B cell (primary cell): ENCODE data around the gene ERC2. TPM values are rescaled to one million over a fixed set of nuclear protein-coding genes. Genes with fewer than 3 reads are reported as not detected.

Experiments used
- ATAC-seq: fragments of 200-7000 bp; cut with Tn5 transposase; one replicate; pipeline ENCODE4 v1.10.0; 2021; ENCODE audit warnings: low read depth, mild to moderate bottlenecking, moderate number of reproducible peaks, moderate library complexity
- CTCF ChIA-PET: fragments of 350-600 bp; sonication (Branson Sonifier 250); formaldehyde crosslinking; loops from one replicate; lab custom pipeline; 2021; ENCODE audit warnings: antibody characterized with exemption, inconsistent platforms; lab: Charles Lee
- POLR2A ChIA-PET: fragments of 350-600 bp; sonication (Branson Sonifier 250); formaldehyde crosslinking; loops from one replicate; lab custom pipeline; 2021; ENCODE audit warnings: antibody characterized with exemption; lab: Charles Lee
- DNase-seq: peaks from one replicate; pipeline ENCODE4 v3.0.0; 2013
- H2AFZ ChIP-seq: 2 replicates; pipeline ENCODE4 v1.6.1; 2012; ENCODE audit warnings: mild to moderate bottlenecking, low read depth, low read length; ENCODE audit not compliant: insufficient read depth, poor library complexity, severe bottlenecking
- H3K27ac ChIP-seq, 2 donors: 1 replicate in 1 of 2; 2 replicates in 1 of 2; pipeline ENCODE4 v1.5.1; 2012 to 2013; ENCODE audit warnings: low read length in 2 of 2, mild to moderate bottlenecking in 2 of 2, moderate library complexity in 1 of 2
- H3K27me3 ChIP-seq, 4 experiments: fragments of 200-600 bp in 1 of 4; sonication (generic) in 1 of 4; replicated peaks in 1 of 4; 1 replicate in 2 of 4; 2 replicates in 2 of 4; pipeline versions ENCODE4 v1.6.1 to v1.7.0; 2013 to 2016; ENCODE audit warnings: low read length in 3 of 4, mild to moderate bottlenecking in 2 of 4, mixed read lengths in 1 of 4, moderate library complexity in 1 of 4; ENCODE audit not compliant: insufficient read depth in 4 of 4, control insufficient read depth in 3 of 4; ENCODE audit errors: control extremely low read depth in 1 of 4
- H3K36me3 ChIP-seq, 2 experiments: replicated peaks in 1 of 2; 1 replicate in 1 of 2; 2 replicates in 1 of 2; pipeline versions ENCODE4 v1.6.1 to v1.7.1; 2013; ENCODE audit warnings: low read length in 1 of 2; ENCODE audit not compliant: insufficient read depth in 2 of 2, control insufficient read depth in 1 of 2; ENCODE audit errors: control extremely low read depth in 1 of 2, extremely low read depth in 1 of 2
- H3K4me1 ChIP-seq, 2 donors: fragments of 200-600 bp in 1 of 2; sonication (generic) in 1 of 2; 1 replicate in 1 of 2; 2 replicates in 1 of 2; pipeline versions ENCODE4 v1.5.1 to v1.6.1; 2013 to 2017; ENCODE audit warnings: low read length in 2 of 2; ENCODE audit not compliant: control insufficient read depth in 2 of 2, insufficient read depth in 2 of 2
- H3K4me2 ChIP-seq: replicated peaks from 2 replicates; pipeline ENCODE3; 2012; ENCODE audit warnings: mild to moderate bottlenecking, low read depth, low read length; ENCODE audit not compliant: poor library complexity, severe bottlenecking
- H3K4me3 ChIP-seq, 5 experiments: fragments of 200-600 bp in 1 of 5; sonication (generic) in 1 of 5; 1 replicate in 3 of 5; 2 replicates in 2 of 5; pipeline versions ENCODE4 v1.5.1 to v1.7.0; 2011 to 2016; ENCODE audit warnings: low read length in 4 of 5, mild to moderate bottlenecking in 4 of 5, low read depth in 2 of 5, control low read depth in 1 of 5, moderate library complexity in 1 of 5; ENCODE audit not compliant: insufficient read depth in 1 of 5; ENCODE audit errors: control extremely low read depth in 1 of 5, extremely low read depth in 1 of 5
- H3K79me2 ChIP-seq: fragments of 200-600 bp; sonication (generic); one replicate; pipeline ENCODE4 v1.6.0; 2016; ENCODE audit warnings: low read length; ENCODE audit not compliant: control insufficient read depth, insufficient read depth
- H3K9ac ChIP-seq: fragments of 200-600 bp; sonication (generic); 2 replicates; pipeline ENCODE4 v1.6.1; 2017; ENCODE audit warnings: mild to moderate bottlenecking, low read length, moderate library complexity
- H3K9me3 ChIP-seq, 3 donors: one replicate each; pipeline versions ENCODE4 v1.6.1 to v1.7.1; 2013; ENCODE audit warnings: low read length in 2 of 3; ENCODE audit not compliant: control insufficient read depth in 2 of 3, insufficient read depth in 1 of 3; ENCODE audit errors: control extremely low read depth in 1 of 3
- H4K20me1 ChIP-seq: 2 replicates; pipeline ENCODE4 v1.6.0; 2012; ENCODE audit warnings: mild to moderate bottlenecking, low read length; ENCODE audit not compliant: insufficient read depth, control insufficient read depth, poor library complexity, severe bottlenecking
- H3K27ac Mint-ChIP-seq: one replicate; pipeline ENCODE4 v1.8.0; 2021; ENCODE audit warnings: mixed read lengths
- H3K27me3 Mint-ChIP-seq: one replicate; pipeline ENCODE4 v1.8.0; 2021; ENCODE audit warnings: mixed read lengths
- H3K4me1 Mint-ChIP-seq: one replicate; pipeline ENCODE4 v1.8.0; 2021; ENCODE audit warnings: mixed read lengths
- H3K4me3 Mint-ChIP-seq: one replicate; pipeline ENCODE4 v1.8.0; 2021; ENCODE audit warnings: mixed read lengths
- H3K9me3 Mint-ChIP-seq: one replicate; pipeline ENCODE4 v1.8.0; 2022; ENCODE audit warnings: mixed read lengths; ENCODE audit not compliant: insufficient read depth
- EZH2 ChIP-seq: IDR thresholded peaks from 2 replicates; pipeline ENCODE4 v1.6.1; 2012; ENCODE audit warnings: borderline replicate concordance, low read depth, mild to moderate bottlenecking, moderate library complexity, low read length; ENCODE audit not compliant: insufficient read depth, poor library complexity, severe bottlenecking
- WGBS: methylation state at CpG from one replicate; pipeline ENCODE4 v1.1.5; 2013; ENCODE audit warnings: missing lambda C conversion rate; ENCODE audit not compliant: insufficient coverage; 5-methylcytosine and 5-hydroxymethylcytosine counted together
- intact Hi-C: fragments of 100-400 bp; cut with micrococcal nuclease; formaldehyde crosslinking; loops from one replicate; pipeline ENCODE4 v1.10.0; 2022
- polyA plus RNA-seq: library from polyadenylated mRNA; depleted of rRNA; stranded (reverse); fragments of >200 nt; gene quantifications from 2 replicates; pipeline ENCODE4 v1.2.3, GENCODE V29; 2012
- total RNA-seq, 2 donors: library from RNA; stranded (reverse); fragments of 120-200 nt in 1 of 2; gene quantifications; 1 replicate in 1 of 2; 2 replicates in 1 of 2; pipeline versions ENCODE4 v1.2.3 to v1.2.4, GENCODE V29; 2013 to 2022
- TF ChIP-seq, protein P1 (sequence below): fragments of 200-600 bp; IDR thresholded peaks from one replicate; pipeline ENCODE4 v1.8.0; 2022; ENCODE audit warnings: antibody characterized with exemption, mild to moderate bottlenecking

The ERC2 gene
- total and polyA plus RNA-seq, 2 donors (not counting 1 experiment from before 2014, with no cell fraction given): not detected

DNA sequence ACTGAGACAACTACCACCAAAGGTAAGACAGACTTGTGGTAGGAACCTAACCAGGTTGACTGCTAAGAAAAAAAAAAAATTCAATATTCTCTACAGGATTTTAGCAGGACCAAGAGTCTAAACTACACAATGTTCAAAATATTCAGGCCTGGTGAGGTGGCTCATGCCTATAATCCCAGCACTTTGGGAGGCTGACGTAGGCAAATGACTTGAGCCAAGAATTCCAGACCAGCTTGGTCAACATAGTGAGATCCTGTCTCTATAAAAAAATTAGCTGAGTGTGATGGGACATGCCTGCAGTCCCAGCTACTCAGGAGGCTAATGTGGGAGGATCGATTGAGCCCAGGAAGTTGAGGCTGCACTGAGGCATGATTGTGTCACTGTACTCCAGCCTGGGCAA, 639.6 kb downstream of the ERC2 start:
- Mint-ChIP-seq H3K4me1 (no peaks in the 10 kb centered on the region), H3K9me3 (no peaks in the 10 kb centered on the region)
- no peak for ATAC-seq

GRCh38 chr3:55827786-55828185, 640.5 kb downstream of the ERC2 start:
- intact Hi-C loops: no loop called here
- CTCF ChIA-PET: no interaction called here
- POLR2A ChIA-PET: no interaction called here
- no peak overlapping the region for H3K27ac ChIP-seq
- H3K79me2 ChIP-seq: no peaks in the 10 kb centered on the region
- H3K9me3 ChIP-seq: peaks cover 0 to 8% (median 0%) of the 10 kb centered on the region in 3 donors
- WGBS: 93% methylated on average over 10 of the region's 10 CpGs
- H2AFZ ChIP-seq: no peak overlapping the region
- no peaks in the 10 kb centered on the region for H3K36me3 ChIP-seq
- no peaks in the 10 kb centered on the region for H4K20me1 ChIP-seq
- no peak for TF ChIP-seq EZH2
- TF ChIP-seq, protein P1, sequence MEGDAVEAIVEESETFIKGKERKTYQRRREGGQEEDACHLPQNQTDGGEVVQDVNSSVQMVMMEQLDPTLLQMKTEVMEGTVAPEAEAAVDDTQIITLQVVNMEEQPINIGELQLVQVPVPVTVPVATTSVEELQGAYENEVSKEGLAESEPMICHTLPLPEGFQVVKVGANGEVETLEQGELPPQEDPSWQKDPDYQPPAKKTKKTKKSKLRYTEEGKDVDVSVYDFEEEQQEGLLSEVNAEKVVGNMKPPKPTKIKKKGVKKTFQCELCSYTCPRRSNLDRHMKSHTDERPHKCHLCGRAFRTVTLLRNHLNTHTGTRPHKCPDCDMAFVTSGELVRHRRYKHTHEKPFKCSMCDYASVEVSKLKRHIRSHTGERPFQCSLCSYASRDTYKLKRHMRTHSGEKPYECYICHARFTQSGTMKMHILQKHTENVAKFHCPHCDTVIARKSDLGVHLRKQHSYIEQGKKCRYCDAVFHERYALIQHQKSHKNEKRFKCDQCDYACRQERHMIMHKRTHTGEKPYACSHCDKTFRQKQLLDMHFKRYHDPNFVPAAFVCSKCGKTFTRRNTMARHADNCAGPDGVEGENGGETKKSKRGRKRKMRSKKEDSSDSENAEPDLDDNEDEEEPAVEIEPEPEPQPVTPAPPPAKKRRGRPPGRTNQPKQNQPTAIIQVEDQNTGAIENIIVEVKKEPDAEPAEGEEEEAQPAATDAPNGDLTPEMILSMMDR: no peak
- H3K4me1 ChIP-seq: no peaks in the 10 kb centered on the region
- Mint-ChIP-seq H3K9me3 (no peaks in the 10 kb centered on the region), H3K4me1 (no peaks in the 10 kb centered on the region), H3K4me3 (no peak overlapping the region), H3K27me3 (peaks cover 7% of the 10 kb centered on the region), H3K27ac (no peak overlapping the region)
- H3K4me3 ChIP-seq: no peak overlapping the region
- ATAC-seq (no peak), DNase-seq (no peak)
- no peaks in the 10 kb centered on the region for H3K27me3 ChIP-seq
- H3K9ac ChIP-seq: no peak overlapping the region
- no peak overlapping the region for H3K4me2 ChIP-seq

More for the DNA sequence above, 639.6 kb downstream of the ERC2 start:
- ChIA-PET CTCF (no interaction called here), POLR2A (no interaction called here)
- Histone ChIP-seq H2AFZ (no peak overlapping the region), H3K27ac (no peak overlapping the region), H3K9ac (no peak overlapping the region), H4K20me1 (no peaks in the 10 kb centered on the region), H3K4me1 (no peaks in the 10 kb centered on the region), H3K79me2 (no peaks in the 10 kb centered on the region), H3K9me3 (peaks cover 0 to 8% (median 0%) of the 10 kb centered on the region in 3 donors), H3K27me3 (no peaks in the 10 kb centered on the region), H3K36me3 (no peaks in the 10 kb centered on the region), H3K4me2 (no peak overlapping the region), H3K4me3 (no peak overlapping the region)
- Mint-ChIP-seq H3K27me3 (peaks cover 4% of the 10 kb centered on the region), H3K27ac (no peak overlapping the region), H3K4me3 (no peak overlapping the region)
- no CpG with 5 or more reads among the region's 2 CpGs for WGBS
- no peak for DNase-seq
- TF ChIP-seq, protein P1: no peak
- intact Hi-C loops: no loop called here
